ENCODE data around the gene PEX14.
A peak's percentile ranks its signal among the peaks of the same experiment; 100 is the strongest.
"Not testable (repeated sequence)": the region's sequence is repeated elsewhere in the genome, so short reads cannot be mapped to it uniquely, and the experiment has no call there.

PEX14 gene, protein sequence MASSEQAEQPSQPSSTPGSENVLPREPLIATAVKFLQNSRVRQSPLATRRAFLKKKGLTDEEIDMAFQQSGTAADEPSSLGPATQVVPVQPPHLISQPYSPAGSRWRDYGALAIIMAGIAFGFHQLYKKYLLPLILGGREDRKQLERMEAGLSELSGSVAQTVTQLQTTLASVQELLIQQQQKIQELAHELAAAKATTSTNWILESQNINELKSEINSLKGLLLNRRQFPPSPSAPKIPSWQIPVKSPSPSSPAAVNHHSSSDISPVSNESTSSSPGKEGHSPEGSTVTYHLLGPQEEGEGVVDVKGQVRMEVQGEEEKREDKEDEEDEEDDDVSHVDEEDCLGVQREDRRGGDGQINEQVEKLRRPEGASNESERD

DNA sequence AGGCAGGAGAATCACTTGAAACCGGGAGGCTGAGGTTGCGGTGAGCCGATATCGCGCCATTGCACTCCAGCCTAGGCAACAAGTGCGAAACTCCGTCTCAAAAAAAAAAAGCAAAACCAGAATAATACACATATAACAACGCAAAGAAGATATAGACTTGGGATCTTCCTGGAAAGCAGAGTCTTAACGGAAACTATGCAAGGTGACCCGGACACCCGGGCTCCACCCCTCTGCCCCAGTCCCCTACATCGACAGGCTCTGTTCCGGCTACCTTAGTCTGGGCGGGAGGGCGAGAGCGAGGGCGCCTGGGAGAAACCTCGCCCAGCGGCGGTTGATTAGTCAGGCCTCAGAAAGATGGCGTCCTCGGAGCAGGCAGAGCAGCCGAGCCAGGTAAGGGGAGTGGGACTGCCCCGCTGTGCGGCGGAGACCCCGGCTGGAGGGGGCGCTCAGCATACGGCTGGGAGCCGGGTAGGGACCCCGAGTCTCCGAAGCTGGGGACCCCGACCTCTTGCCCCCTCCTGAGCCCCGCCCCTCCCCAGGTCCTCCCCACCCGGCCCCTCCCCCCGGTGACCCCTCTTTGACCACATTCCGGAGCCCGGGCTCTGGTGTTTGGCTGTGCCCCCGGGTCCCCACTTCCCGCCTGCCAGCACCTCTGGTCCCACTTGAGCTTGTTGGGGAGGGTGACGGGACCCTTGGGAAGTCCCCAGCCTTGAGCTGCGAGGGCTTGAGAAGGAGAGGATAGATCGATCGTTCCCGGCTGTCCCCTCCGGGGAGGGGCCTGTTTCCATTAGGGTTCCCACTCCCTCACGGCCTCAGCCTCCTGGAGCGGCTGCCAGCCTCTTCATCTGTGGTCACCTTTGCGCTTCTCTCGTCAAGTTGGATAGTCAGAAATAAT lies at the start of gene PEX14:
TSS of gene PEX14 (plus strand) at position 338 of the 895 bp plus-strand sequence. CDS start at position 355, 17 bp downstream.
- DNase-seq (ENCODE audit: low read depth), result peak; percentile 76

DNA sequence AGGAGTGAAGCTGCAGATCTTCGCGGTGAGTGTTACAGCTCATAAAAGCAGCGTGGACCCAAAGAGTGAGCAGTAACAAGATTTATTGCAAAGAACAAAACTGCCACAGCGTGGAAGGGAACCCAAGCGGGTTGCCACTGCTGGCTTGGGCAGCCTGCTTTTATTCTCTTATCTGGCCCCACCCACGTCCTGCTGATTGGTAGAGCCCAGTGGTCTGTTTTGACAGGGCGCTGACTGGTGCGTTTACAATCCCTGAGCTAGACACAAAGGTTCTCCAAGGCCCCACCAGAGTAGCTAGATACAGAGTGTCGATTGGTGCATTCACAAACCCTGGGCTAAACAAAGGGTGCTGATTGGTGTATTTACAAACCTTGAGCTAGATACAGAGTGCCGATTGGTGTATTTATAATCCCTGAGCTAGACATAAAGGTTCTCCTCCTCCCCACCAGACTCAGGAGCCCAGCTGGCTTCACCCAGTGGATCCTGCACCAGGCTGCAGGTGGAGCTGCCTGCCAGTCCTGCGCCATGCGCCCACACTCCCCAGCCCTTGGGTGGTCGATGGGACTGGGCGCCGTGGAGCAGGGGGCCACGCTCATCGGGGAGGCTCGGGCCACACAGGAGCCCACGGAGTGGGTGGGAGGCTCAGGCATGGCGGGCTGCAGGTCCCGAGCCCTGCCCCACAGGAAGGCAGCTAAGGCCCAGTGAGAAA lies 48.8 kb upstream of the PEX14 start:
- not testable (repeated sequence) for DNase-seq (ENCODE audit: low read depth)

DNA sequence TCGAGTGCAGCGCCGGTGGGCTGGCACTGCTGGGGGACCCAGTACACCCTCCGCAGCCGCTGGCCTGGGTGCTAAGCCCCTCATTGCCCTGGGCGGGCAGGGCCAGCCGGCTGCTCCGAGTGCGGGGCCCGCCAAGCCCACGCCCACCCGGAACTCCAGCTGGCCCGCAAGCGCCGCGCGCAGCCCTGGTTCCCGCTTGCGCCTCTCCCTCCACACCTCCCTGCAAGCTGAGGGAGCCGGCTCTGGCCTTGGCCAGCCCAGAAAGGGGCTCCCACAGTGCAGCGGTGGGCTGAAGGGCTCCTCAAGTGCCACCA lies 48.3 kb upstream of the PEX14 start:
- DNase-seq (ENCODE audit: low read depth), result not testable (repeated sequence)

DNA sequence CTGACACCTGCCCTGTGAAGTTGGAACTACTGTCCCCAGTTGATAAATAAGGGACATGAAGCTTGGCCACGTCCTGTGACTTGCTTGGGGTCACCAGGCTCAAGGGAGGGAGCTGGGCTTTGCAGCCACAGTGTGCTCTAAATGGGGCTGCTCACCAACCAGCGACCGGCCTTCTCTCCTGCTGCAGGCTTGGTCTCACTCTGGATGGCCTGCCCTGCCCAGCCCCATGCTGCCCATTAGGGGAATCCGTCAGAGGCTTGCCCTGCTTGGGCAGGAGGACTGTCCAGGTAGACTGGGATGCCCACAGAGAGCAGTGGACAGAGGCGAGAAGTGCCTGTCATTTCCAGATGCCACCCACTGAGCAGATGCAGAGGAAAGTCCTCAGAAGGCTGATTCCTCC lies 45.8 kb upstream of the PEX14 start:
- no peak for DNase-seq (ENCODE audit: low read depth)

DNA sequence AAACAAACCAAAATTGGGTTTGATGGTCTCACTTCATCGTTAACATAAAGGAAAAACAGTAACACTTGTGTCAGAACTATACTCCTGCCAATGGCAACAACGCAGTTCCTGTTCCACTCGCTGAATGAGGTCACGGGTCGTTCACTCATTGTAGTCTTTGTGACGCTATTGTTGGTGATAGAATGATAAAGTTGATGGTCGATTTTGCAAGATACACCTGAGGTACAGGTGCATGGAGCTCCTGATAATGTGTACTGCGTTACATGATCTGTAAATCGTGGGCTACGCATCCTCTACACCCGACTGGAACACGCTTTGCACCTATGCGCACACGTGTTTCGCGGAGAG lies 44.9 kb upstream of the PEX14 start:
- DNase-seq (ENCODE audit: low read depth), result no peak

DNA sequence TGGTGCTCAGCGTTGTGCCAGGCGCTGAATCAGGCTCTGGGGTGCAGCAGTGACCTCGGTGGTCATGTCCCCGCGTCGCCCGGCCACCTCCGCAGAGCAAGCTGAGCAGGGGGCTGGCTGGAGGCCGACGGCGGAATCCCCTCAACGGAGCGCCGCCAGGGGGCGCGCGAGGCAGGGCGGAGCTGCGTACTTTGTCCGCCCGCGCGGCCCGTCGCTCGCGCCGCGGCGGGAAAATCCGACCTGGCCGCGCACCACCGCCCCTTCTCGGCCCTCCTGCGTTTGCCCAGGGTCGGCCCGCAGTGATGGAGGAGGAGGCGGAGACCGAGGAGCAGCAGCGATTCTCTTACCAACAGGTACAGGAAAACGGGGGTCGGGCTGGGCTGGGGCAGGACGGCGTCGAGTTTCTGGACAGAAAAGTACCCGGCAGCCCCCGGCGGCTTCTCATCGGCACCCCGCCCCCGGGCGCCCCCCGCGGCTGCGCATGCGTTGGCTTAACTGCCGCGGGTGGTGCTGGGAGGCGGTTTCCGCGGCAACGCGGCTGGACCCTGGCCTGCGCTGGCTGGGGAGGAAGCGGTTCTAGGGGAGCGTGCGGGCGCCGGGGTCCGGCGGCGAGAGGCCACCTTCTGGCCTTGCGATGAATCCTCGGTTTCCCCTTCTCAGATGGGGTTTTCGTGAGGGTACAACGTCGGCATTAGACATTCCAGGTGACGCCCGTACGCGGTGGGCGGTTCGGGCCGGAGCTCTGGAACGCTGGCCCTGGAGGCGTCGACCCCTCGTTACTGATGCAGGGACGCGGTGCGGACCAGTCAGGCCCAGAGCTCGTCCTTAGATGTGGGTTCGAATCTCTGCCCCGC lies 44.3 kb upstream of the PEX14 start, which contains the start of gene CENPS:
TSS of gene CENPS (plus strand) at position 218 of the 854 bp plus-strand sequence. CDS start at position 303, 85 bp downstream.
- DNase-seq (ENCODE audit: low read depth), result peak; percentile 91

DNA sequence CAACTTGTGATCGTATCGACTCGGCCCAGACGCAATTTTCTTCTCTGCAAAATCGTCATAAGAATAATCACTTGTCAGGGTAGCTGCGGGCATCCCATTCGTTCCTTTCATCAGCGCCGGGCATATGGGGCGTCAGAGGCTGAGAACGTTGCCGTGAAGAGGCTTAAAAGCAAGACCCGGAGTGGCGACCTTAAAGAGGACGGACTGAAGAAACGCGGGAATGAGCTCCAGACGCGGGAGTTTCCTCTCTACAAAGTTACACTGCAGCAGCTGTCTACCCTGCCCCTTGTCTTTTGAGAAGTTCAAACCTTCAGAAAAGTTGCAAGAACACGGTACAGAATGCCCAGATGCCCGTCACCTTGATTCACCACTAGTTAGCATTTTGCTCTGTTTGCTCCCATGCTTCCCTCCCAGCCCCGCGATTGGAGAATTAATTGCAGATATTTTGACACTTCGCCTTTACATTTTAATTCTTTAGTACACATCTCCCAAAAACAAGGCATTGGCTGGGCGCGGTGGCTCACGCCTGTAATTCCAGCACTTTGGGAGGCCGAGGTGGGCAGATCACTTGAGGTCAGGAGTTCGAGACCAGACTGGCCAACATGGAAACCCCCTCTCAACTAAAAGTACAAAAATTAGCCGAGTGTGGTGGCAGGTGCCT lies 43.5 kb upstream of the PEX14 start:
- DNase-seq (ENCODE audit: low read depth), result no peak

DNA sequence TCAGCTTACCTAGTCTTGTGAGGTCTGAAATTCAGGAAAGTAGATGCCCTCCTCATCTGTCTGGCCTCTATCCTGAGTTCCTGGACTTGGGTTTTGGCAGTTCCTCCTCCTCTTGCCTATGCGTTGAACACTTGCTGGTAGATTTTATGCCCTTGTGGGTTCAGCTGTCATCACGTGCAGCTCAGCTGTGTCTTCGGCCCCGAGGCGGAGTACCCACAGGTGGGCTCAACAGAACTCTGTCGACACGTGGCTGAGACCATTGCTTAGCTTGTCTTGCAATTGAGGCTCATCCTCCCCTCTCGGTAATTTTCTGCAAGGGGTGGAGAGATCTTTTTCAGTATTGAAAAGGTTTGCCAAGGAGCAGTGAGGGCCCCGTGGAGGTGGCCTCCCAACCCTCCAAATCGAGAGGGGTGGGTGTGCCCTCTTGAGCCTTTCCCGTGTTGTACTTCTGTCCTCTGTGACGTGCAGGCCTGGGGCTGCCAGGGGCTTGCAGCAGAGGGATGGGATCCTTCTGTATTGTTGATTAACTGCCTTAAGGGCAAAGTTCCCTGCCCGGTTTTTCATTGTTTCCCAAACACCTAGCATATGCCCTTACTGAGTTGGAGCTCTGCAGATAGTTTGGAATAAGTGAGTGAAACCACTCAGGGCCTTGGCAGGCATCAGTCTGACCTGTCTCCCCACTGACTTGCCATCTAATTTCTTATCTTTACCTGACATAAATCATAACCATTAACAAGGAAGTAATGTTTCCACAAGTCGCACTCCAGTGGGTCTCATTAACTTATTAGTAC lies 41.6 kb upstream of the PEX14 start:
- DNase-seq (ENCODE audit: low read depth), result no peak

DNA sequence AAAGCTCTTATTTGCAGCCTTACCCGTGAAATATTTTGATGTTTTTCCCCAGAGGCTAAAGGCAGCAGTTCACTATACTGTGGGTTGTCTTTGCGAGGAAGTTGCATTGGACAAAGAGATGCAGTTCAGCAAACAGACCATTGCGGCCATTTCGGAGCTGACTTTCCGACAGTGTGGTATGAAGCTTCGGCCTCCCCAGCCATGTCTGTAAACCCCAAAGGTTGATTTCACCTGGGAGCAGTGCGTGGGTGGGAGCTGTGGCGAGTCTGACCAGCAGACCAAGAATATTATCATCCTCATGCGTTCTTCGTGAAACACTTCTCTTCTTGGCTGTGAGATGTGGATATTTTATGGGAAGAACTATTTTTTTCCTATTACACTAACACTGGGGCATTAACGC lies 41.0 kb upstream of the PEX14 start:
- DNase-seq (ENCODE audit: low read depth), result no peak

DNA sequence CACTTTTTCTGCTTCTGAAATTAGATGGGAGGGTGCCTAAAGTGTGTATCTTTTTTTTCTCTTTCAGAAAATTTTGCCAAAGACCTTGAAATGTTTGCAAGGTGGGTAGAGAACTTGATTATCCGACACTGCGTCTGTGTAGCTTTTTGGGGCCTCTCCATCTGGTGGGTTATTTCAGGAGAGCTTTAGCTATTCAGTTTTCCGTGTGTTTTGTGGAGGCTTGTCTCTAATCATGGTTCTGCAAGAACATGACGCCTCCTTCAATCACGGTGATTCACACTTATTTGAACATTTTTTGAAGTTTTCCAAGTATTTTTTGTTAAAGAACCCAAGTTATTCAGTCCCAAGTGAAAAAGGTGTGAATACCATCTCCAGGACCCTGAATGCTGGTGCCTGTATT lies 40.2 kb upstream of the PEX14 start:
- no peak for DNase-seq (ENCODE audit: low read depth)

DNA sequence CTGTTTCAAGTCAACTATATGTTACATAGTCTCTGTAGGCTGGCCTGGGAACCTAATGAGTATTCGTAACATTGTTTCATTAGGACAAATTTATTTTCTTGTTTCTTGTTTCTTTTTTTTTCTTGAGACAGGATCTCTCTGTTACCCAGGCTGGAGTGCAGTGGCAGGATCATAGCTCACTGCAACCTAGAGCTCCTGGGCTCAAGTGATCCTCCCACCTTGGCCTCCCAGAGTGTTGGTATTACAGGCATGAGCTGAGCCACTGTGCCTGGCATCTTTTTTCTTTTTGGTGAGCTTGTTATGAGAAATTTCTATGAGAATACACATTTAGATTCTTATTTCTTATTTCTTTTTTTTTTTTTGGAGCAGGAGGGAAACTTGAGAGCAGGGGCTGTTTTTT lies 37.7 kb upstream of the PEX14 start:
- no peak for DNase-seq (ENCODE audit: low read depth)

DNA sequence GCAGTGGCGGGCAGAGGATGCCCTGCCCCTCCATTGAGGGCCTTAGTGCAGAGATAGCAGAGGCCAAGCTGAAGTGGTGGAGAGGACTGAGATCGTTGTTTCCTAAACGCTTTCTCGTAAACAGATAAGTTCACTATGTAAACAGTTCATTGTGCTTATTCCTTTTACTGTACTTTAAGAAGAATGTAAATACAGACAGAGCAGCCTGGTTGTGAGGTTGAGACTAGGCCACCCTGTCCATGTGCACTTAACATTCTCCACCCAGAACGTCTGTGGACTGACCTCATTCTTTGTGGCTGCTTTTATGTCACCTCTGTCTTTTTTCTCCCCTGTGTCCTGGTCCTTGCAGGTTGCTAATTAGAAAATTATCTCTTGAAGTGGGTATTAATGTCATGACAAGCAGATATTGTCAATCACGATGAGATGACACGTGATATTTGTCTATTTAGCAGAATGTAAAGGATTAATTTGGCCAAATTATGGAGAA lies 36.0 kb upstream of the PEX14 start:
- DNase-seq (ENCODE audit: low read depth), result no peak

DNA sequence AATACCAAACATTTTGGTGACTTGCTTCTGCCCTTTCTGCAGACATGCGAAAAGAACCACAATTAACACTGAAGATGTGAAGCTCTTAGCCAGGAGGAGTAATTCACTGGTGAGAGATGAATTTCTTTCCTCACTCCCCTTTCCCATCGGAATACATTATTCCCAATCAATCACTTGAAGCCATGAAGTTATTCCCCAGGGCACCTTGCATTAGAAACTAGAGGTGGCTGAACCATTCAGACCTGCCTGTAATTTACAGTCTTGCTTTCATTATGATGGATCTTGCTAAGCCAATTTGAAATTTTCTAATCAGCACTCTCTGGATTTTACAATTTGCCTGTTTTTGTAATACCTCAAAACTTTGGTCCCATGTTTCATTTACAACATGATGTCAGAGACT lies 34.4 kb upstream of the PEX14 start:
- DNase-seq (ENCODE audit: low read depth), result no peak

DNA sequence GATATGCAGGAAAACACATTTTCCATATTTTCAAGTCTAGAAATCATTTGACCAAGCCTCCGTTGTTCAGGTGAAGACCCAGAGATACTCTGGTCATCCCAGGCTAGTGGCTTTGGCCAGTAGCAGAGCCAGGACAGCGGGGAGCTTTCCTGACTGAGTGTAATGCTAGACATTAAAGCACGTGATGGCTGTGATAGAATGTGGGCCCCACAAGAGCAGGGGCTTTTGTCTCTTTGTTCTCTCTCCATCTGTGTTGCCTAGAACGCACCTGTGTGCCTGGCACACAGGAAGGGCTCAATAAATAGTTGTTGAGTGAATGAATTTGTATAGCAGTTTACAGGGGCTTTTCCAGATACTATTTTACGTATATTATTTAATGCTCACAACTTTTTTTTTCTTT lies 34.0 kb upstream of the PEX14 start:
- DNase-seq (ENCODE audit: low read depth), result no peak

DNA sequence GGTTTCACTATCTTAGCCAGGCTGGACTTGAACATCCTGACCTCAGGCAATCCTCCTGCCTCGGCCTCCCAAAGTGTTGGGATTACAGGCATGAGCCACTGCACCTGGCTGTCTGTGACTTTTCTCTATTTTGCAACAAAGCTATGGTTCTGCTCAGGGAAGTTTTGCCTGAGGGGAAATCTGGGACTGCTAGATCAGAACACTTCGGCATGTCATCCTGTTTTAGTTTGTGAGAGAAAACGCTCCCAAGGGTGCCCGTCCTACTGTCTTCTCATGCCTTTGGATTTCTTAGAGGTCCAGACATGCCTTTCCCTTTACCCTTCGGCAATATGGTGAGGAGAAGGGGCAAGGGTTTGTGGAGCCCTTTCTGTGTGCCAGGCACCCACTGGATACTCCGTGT lies 30.5 kb upstream of the PEX14 start:
- no peak for DNase-seq (ENCODE audit: low read depth)

DNA sequence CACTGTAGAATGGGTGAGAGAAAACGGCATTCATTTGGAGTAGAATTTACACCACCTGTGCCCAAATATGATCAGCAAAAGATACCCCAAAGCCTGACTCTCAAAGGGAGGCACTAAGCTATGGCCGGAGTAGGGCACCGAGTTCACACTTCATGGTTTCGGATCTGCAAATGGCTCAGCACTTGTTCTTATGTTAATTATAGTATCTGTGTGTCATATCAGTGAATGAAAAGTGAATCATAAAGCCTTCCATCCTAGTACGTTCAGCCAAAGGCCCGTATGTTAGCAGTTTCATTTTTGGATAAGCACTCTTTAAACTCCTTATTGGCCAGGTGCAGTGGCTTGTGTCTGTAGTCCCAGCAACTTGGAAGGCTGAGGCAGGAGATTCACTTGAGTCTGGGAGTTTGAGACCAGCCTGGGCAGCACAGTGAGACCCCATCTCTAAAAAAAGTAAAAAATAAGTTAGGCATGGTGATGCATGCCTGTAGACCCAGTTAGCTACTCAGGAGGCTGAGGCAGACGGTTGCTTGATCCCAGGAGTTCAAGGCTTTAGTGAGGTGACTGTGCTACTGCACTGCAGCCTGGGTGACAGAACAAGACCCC lies 29.9 kb upstream of the PEX14 start:
- DNase-seq (ENCODE audit: low read depth), result no peak

DNA sequence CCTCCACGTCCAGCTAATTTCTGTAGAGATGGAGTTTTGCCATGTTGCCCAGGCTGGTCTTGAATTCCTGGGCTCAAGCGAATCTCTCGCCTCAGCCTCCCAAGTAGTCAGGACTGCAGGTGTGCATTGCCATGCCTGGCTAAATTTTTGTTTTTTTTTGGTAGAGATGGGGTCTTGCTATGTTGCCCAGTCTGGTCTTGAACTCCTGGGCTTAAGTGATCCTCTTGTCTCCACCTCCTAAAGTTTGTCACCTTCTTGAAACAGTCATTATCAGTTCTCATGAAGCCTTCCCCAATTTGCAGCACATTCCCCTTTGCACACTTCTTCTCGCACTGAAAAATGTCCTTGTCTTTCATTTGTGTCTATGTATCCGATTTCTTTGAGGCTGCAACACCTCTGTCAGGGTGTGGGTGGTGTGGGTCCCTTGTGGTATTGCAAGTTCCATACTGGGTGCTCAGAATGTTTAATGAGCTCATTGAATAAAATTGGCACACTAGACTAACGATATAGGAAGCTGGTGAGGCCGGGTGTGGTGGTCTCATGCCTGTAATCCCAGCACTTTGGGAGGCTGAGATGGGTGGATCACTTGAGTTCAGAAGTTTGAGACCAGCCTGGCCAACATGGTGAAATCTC lies 27.8 kb upstream of the PEX14 start:
- no peak for DNase-seq (ENCODE audit: low read depth)

DNA sequence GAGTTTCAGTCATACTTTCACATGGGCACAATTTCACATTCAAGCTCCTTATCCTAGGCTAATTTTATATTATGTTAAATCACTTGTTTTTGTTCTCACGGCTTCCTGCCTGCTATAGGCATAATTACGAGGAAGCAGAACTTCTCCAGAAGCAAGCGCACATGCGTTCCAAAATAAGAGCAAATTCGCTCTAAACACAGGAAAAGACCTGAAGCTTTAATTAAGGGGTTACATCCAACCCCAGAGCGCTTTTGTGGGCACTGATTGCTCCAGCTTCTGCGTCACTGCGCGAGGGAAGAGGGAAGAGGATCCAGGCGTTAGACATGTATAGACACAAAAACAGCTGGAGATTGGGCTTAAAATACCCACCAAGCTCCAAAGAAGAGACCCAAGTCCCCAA lies 25.0 kb upstream of the PEX14 start, which contains the start of gene CORT:
TSS of gene CORT (plus strand) at position 281 of the 400 bp plus-strand sequence. CDS start 193 bp downstream, outside the sequence.
- DNase-seq (ENCODE audit: low read depth), result no peak

DNA sequence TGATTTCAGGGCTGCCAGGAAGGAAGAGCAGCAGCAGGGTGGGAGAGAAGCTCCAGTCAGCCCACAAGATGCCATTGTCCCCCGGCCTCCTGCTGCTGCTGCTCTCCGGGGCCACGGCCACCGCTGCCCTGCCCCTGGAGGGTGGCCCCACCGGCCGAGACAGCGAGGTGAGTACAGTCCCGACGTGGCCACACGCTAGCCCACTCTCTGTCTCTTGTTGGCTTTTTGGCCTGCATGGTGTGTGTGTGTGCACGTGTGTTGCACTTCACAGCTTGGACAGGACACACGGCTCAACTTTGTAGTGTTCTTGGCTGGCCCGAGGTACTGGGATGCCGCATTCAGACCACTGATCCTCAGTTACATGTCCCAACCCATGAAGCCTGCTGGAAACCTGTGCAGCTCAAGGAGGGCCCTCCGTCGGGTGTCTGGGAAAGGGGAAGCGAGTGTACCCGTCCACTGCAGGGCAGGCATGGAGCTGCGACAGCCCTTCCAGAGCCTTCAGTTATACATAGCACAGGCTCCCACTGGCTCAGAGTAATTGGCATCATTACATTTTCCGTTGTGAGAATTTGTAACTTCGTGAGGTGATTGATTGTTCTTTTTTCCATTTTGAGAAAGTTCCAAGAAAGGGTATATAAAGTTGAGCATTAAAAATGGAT lies 24.5 kb upstream of the PEX14 start:
- DNase-seq (ENCODE audit: low read depth), result no peak
